NT2/D1 (cell line): ENCODE measurements around the gene ATP1B1.

Experiments used
- DNase-seq: peaks from one replicate; pipeline ENCODE4 v3.0.0-alpha.2; 2011; ENCODE audit warnings: low read depth, low spot score
- H3K27me3 ChIP-seq: 2 replicates; pipeline ENCODE4 v1.6.0; 2011; ENCODE audit warnings: mild to moderate bottlenecking; ENCODE audit not compliant: insufficient read length, insufficient read depth
- H3K36me3 ChIP-seq: 2 replicates; pipeline ENCODE4 v1.6.1; 2011; ENCODE audit warnings: mild to moderate bottlenecking, low read length, mixed read lengths; ENCODE audit not compliant: insufficient read depth, insufficient read length
- H3K4me1 ChIP-seq: 2 replicates; pipeline ENCODE4 v1.5.1; 2011; ENCODE audit not compliant: insufficient read depth, insufficient read length
- H3K4me3 ChIP-seq: 2 replicates; pipeline ENCODE4 v1.5.1; 2011; ENCODE audit warnings: low read depth; ENCODE audit not compliant: insufficient read length
- H3K9ac ChIP-seq: 2 replicates; pipeline ENCODE4 v1.6.0; 2011; ENCODE audit warnings: low read depth; ENCODE audit not compliant: insufficient read length
- H3K9me3 ChIP-seq: 2 replicates; pipeline ENCODE4 v1.5.1; 2011; ENCODE audit warnings: mild to moderate bottlenecking, low read length; ENCODE audit not compliant: insufficient read depth
- SUZ12 ChIP-seq: IDR thresholded peaks from 2 replicates; pipeline ENCODE4 v1.6.1; 2011; ENCODE audit not compliant: insufficient read length, insufficient read depth; ENCODE audit errors: extremely low read depth
- YY1 ChIP-seq: IDR thresholded peaks from 2 replicates; pipeline ENCODE4 v1.6.1; 2011; ENCODE audit not compliant: insufficient read length, insufficient read depth
- ZNF274 ChIP-seq: IDR thresholded peaks from 2 replicates; pipeline ENCODE4 v1.6.1; 2011; ENCODE audit warnings: mild to moderate bottlenecking, low read depth, low read length

ATP1B1 gene

GRCh38 chr1:169089776-169090175 lies 16.7 kb upstream of the ATP1B1 start:
- Histone ChIP-seq H3K9me3 (no peaks in the 10 kb centered on the region), H3K4me3 (no peak overlapping the region), H3K9ac (no peak overlapping the region), H3K36me3 (no peaks in the 10 kb centered on the region), H3K27me3 (no peaks in the 10 kb centered on the region), H3K4me1 (no peaks in the 10 kb centered on the region)
- no peak for DNase-seq
- TF ChIP-seq ZNF274 (no peak), SUZ12 (no peak), YY1 (no peak)

- H3K9me3 ChIP-seq: no peaks in the 10 kb centered on the region
- DNase-seq: no peak
These were observed 16.1 kb upstream of the ATP1B1 start for GRCh38 chr1:169090308-169090899.

GRCh38 chr1:169090900-169091311 lies 15.6 kb upstream of the ATP1B1 start:
- TF ChIP-seq YY1: no peak
- TF ChIP-seq SUZ12: no peak
- no peak for TF ChIP-seq ZNF274
- H3K9ac ChIP-seq: no peak overlapping the region
- no peak for DNase-seq
- H3K4me1 ChIP-seq: no peaks in the 10 kb centered on the region
- H3K27me3 ChIP-seq: no peaks in the 10 kb centered on the region
- no peaks in the 10 kb centered on the region for H3K9me3 ChIP-seq
- no peak overlapping the region for H3K4me3 ChIP-seq
- H3K36me3 ChIP-seq: no peaks in the 10 kb centered on the region

More at GRCh38 chr1:169090308-169090899, 16.1 kb upstream of the ATP1B1 start:
- Histone ChIP-seq H3K4me3 (no peak overlapping the region), H3K36me3 (no peaks in the 10 kb centered on the region), H3K27me3 (no peaks in the 10 kb centered on the region), H3K9ac (no peak overlapping the region), H3K4me1 (no peaks in the 10 kb centered on the region)
- no peak for TF ChIP-seq YY1
- no peak for TF ChIP-seq SUZ12
- TF ChIP-seq ZNF274: no peak

- TF ChIP-seq YY1 (no peak), SUZ12 (no peak), ZNF274 (no peak)
- Histone ChIP-seq H3K4me3 (no peak overlapping the region), H3K9ac (no peak overlapping the region), H3K27me3 (no peaks in the 10 kb centered on the region), H3K9me3 (no peaks in the 10 kb centered on the region), H3K36me3 (no peaks in the 10 kb centered on the region), H3K4me1 (no peaks in the 10 kb centered on the region)
- no peak for DNase-seq
These were observed 15.0 kb upstream of the ATP1B1 start for GRCh38 chr1:169091480-169091941.

GRCh38 chr1:169092399-169092798 lies 14.1 kb upstream of the ATP1B1 start:
- TF ChIP-seq YY1: no peak
- TF ChIP-seq ZNF274: no peak
- no peak for TF ChIP-seq SUZ12
- no peaks in the 10 kb centered on the region for H3K9me3 ChIP-seq
- DNase-seq: no peak
- no peaks in the 10 kb centered on the region for H3K36me3 ChIP-seq
- no peaks in the 10 kb centered on the region for H3K4me1 ChIP-seq
- H3K4me3 ChIP-seq: no peak overlapping the region
- no peaks in the 10 kb centered on the region for H3K27me3 ChIP-seq
- no peak overlapping the region for H3K9ac ChIP-seq

- H3K4me3 ChIP-seq: no peak overlapping the region
- H3K36me3 ChIP-seq: no peaks in the 10 kb centered on the region
- no peak overlapping the region for H3K9ac ChIP-seq
- TF ChIP-seq YY1 (no peak), SUZ12 (no peak), ZNF274 (no peak)
- H3K4me1 ChIP-seq: no peaks in the 10 kb centered on the region
- no peaks in the 10 kb centered on the region for H3K9me3 ChIP-seq
- DNase-seq: no peak
- H3K27me3 ChIP-seq: no peaks in the 10 kb centered on the region
These were observed 11.5 kb upstream of the ATP1B1 start for GRCh38 chr1:169094897-169095569.

GRCh38 chr1:169098380-169098779 lies 8.1 kb upstream of the ATP1B1 start:
- Histone ChIP-seq H3K9ac (no peak overlapping the region), H3K4me1 (peaks cover 9% of the 10 kb centered on the region), H3K9me3 (no peaks in the 10 kb centered on the region), H3K36me3 (no peaks in the 10 kb centered on the region), H3K4me3 (no peak overlapping the region), H3K27me3 (peaks cover 3% of the 10 kb centered on the region)
- TF ChIP-seq ZNF274 (no peak), SUZ12 (no peak), YY1 (no peak)
- DNase-seq: no peak

- Histone ChIP-seq H3K27me3 (peaks cover 14% of the 10 kb centered on the region), H3K4me1 (peaks cover 9% of the 10 kb centered on the region), H3K36me3 (no peaks in the 10 kb centered on the region), H3K4me3 (no peak overlapping the region), H3K9me3 (no peaks in the 10 kb centered on the region), H3K9ac (no peak overlapping the region)
- DNase-seq: no peak
- TF ChIP-seq SUZ12: no peak
- no peak for TF ChIP-seq ZNF274
- TF ChIP-seq YY1: no peak
These were observed 6.9 kb upstream of the ATP1B1 start for GRCh38 chr1:169099561-169099960.
